ENCODE data around the gene RAI1.

Gene RAI1

GRCh38 chr17:17770632-17771044 is 89.4 kb downstream of the RAI1 start:
- FAIRE-seq, result no peak

GRCh38 chr17:17771498-17772201 is 90.4 kb downstream of the RAI1 start:
- no peak for FAIRE-seq

- no peak for FAIRE-seq
Observed at GRCh38 chr17:17772231-17772630, 91.0 kb downstream of the RAI1 start.

GRCh38 chr17:17774009-17774881 is 93.0 kb downstream of the RAI1 start:
- no peak for FAIRE-seq

GRCh38 chr17:17776889-17777288 is 95.6 kb downstream of the RAI1 start:
- no peak for FAIRE-seq

GRCh38 chr17:17778308-17779014 is 97.2 kb downstream of the RAI1 start:
- no peak for FAIRE-seq

GRCh38 chr17:17779015-17779611 is 97.9 kb downstream of the RAI1 start:
- FAIRE-seq, result no peak

GRCh38 chr17:17780922-17781590 is 99.8 kb downstream of the RAI1 start:
- FAIRE-seq, result no peak

- no peak for FAIRE-seq
Observed at GRCh38 chr17:17781591-17782496, 100.6 kb downstream of the RAI1 start.

GRCh38 chr17:17782523-17783115 is 101.4 kb downstream of the RAI1 start:
- no peak for FAIRE-seq

- no peak for FAIRE-seq
Observed at GRCh38 chr17:17783116-17783824, 102.0 kb downstream of the RAI1 start.

- no peak for FAIRE-seq
Observed at GRCh38 chr17:17783825-17784656, 102.8 kb downstream of the RAI1 start.

GRCh38 chr17:17784657-17785267 is 103.5 kb downstream of the RAI1 start:
- FAIRE-seq, result no peak

- no peak for FAIRE-seq
Observed at GRCh38 chr17:17785407-17785806, 104.1 kb downstream of the RAI1 start.

- no peak for FAIRE-seq
Observed at GRCh38 chr17:17786998-17787397, 105.7 kb downstream of the RAI1 start.

GRCh38 chr17:17787568-17787967 is 106.3 kb downstream of the RAI1 start:
- FAIRE-seq, result no peak

GRCh38 chr17:17788967-17789366 is 107.7 kb downstream of the RAI1 start:
- FAIRE-seq, result no peak

GRCh38 chr17:17789410-17789809 is 108.2 kb downstream of the RAI1 start:
- FAIRE-seq, result no peak
